ENCODE data around the gene PTPN1. TPM values are rescaled to one million over a fixed set of nuclear protein-coding genes. Genes with fewer than 3 reads are reported as not detected.

PTPN1 gene
- total RNA-seq, 2 experiments from 2014 or later, result 82.3 to 82.8 TPM

GRCh38 chr20:50582092-50582491, 71.9 kb downstream of the PTPN1 start:
- intact Hi-C loops (cut with DNase I, micrococcal nuclease), result no loop called here

GRCh38 chr20:50582591-50583234, 72.5 kb downstream of the PTPN1 start:
- H3K4me1 Mint-ChIP-seq (ENCODE audit: low read depth), result no peaks in the 10 kb centered on the region
- H3K36me3 ChIP-seq (ENCODE audit: insufficient read depth, low read length), result peaks cover 94% of the 10 kb centered on the region
- no peak overlapping the region for H3K27ac Mint-ChIP-seq
- peaks cover 95% of the 10 kb centered on the region for H3K36me3 Mint-ChIP-seq (ENCODE audit: low read depth)
- ChIA-PET POLR2A (no interaction called here), CTCF (no interaction called here)
- H3K4me3 Mint-ChIP-seq, result no peak overlapping the region
- no peaks in the 10 kb centered on the region for H3K4me1 ChIP-seq (ENCODE audit: insufficient read depth, low read length)
- H3K27me3 ChIP-seq (ENCODE audit: control insufficient read depth in 1 of 2, insufficient read depth in 2 of 2, low read length in 2 of 2), result no peaks in the 10 kb centered on the region
- DNase-seq (no peak), ATAC-seq (ENCODE audit: poor library complexity) (no peak)
- no peaks in the 10 kb centered on the region for H3K9me3 ChIP-seq (ENCODE audit: control insufficient read depth in 1 of 2, insufficient read depth in 1 of 2, low read length in 2 of 2)
- no peak overlapping the region for H3K27ac ChIP-seq (ENCODE audit: low read depth in 1 of 2, low read length in 2 of 2)
- no peaks in the 10 kb centered on the region for H3K27me3 Mint-ChIP-seq
- intact Hi-C loops (cut with DNase I, micrococcal nuclease), result no loop called here
- H3K4me3 ChIP-seq (ENCODE audit: low read length), result no peak overlapping the region
- TF ChIP-seq CTCF (IDR thresholded peaks at IDR 0.05), result no peak
- H3K9me3 Mint-ChIP-seq, result no peaks in the 10 kb centered on the region

More at GRCh38 chr20:50582092-50582491, 71.9 kb downstream of the PTPN1 start:
- no peaks in the 10 kb centered on the region for H3K4me1 Mint-ChIP-seq (ENCODE audit: low read depth)
- H3K36me3 ChIP-seq (ENCODE audit: insufficient read depth, low read length), result peaks cover 96% of the 10 kb centered on the region
- TF ChIP-seq CTCF (IDR thresholded peaks at IDR 0.05), result no peak
- H3K27ac ChIP-seq (ENCODE audit: low read depth in 1 of 2, low read length in 2 of 2), result no peak overlapping the region
- H3K27me3 ChIP-seq (ENCODE audit: control insufficient read depth in 1 of 2, insufficient read depth in 2 of 2, low read length in 2 of 2), result no peaks in the 10 kb centered on the region
- no peak overlapping the region for H3K4me3 ChIP-seq (ENCODE audit: low read length)
- H3K36me3 Mint-ChIP-seq (ENCODE audit: low read depth), result peaks cover 96% of the 10 kb centered on the region
- H3K27me3 Mint-ChIP-seq, result no peaks in the 10 kb centered on the region
- no peaks in the 10 kb centered on the region for H3K4me1 ChIP-seq (ENCODE audit: insufficient read depth, low read length)
- no peak overlapping the region for H3K27ac Mint-ChIP-seq
- no peak overlapping the region for H3K4me3 Mint-ChIP-seq
- CTCF ChIA-PET, result no interaction called here
- H3K9me3 Mint-ChIP-seq, result no peaks in the 10 kb centered on the region
- H3K9me3 ChIP-seq (ENCODE audit: control insufficient read depth in 1 of 2, insufficient read depth in 1 of 2, low read length in 2 of 2), result no peaks in the 10 kb centered on the region
- ATAC-seq (ENCODE audit: poor library complexity), result no peak
- POLR2A ChIA-PET, result interaction anchor here (1.2 kb wide), 1 partner anchor 59 kb away, joined by 3 read pairs; no protein-coding TSS in a partner anchor
- no peak for DNase-seq

GRCh38 chr20:50583442-50584150, 73.4 kb downstream of the PTPN1 start:
- Histone ChIP-seq H3K9me3 (ENCODE audit: control insufficient read depth in 1 of 2, insufficient read depth in 1 of 2, low read length in 2 of 2) (no peaks in the 10 kb centered on the region), H3K4me1 (ENCODE audit: insufficient read depth, low read length) (peaks cover 4% of the 10 kb centered on the region), H3K36me3 (ENCODE audit: insufficient read depth, low read length) (peaks cover 85% of the 10 kb centered on the region), H3K27me3 (ENCODE audit: control insufficient read depth in 1 of 2, insufficient read depth in 2 of 2, low read length in 2 of 2) (no peaks in the 10 kb centered on the region), H3K4me3 (ENCODE audit: low read length) (no peak overlapping the region), H3K27ac (ENCODE audit: low read depth in 1 of 2, low read length in 2 of 2) (no peak overlapping the region)
- H3K27me3 Mint-ChIP-seq, result no peaks in the 10 kb centered on the region
- H3K27ac Mint-ChIP-seq, result no peak overlapping the region
- no peak for TF ChIP-seq CTCF (IDR thresholded peaks at IDR 0.05)
- POLR2A ChIA-PET, result interaction anchor here (0.6 kb wide), 1 partner anchor 29 kb away, joined by 3 read pairs; no protein-coding TSS in a partner anchor
- peaks cover 6% of the 10 kb centered on the region for H3K4me1 Mint-ChIP-seq (ENCODE audit: low read depth)
- DNase-seq, result no peak
- CTCF ChIA-PET, result interaction anchor here (1.2 kb wide), 1 partner anchor 9 kb away, joined by 4 read pairs; no protein-coding TSS in a partner anchor
- no peak overlapping the region for H3K4me3 Mint-ChIP-seq
- peaks cover 92% of the 10 kb centered on the region for H3K36me3 Mint-ChIP-seq (ENCODE audit: low read depth)
- no peak for ATAC-seq (ENCODE audit: poor library complexity)
- H3K9me3 Mint-ChIP-seq, result no peaks in the 10 kb centered on the region
- intact Hi-C loops (cut with DNase I, micrococcal nuclease), result no loop called here

Data from CD4-positive, alpha-beta T cell (primary cell).